Measurements from ENCODE around the gene ANK2. TPM values are rescaled to one million over a fixed set of nuclear protein-coding genes. Genes with fewer than 3 reads are reported as not detected.
"Not testable (repeated sequence)": the region's sequence is repeated elsewhere in the genome, so short reads cannot be mapped to it uniquely, and the experiment has no call there.

ANK2 gene
- total RNA-seq, 3 donors from 2014 or later: 0.27 to 0.63 (median 0.34) TPM

DNA sequence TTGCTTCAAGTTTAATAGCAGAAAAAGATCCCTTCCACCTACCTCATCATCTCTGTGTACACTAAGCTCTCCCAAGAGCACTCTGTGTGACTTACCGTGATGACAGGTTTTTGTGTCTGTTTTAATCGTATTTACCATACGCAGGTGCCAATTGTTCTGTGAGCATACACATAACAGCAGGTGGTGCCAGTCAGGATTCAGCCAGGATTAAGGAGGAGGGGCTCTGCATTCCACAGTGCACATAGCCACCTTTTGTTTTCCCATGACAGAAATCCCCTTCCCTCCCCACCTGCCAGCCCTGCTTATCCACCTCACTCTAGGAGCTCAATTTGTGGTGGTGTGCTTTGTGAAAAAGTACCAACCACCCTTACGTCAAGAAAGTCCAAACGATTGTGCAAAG, 14.8 kb downstream of the ANK2 start:
- H3K4me3 Mint-ChIP-seq: no peak overlapping the region
- H3K36me3 Mint-ChIP-seq (ENCODE audit: insufficient read depth): no peaks in the 10 kb centered on the region
- no peaks in the 10 kb centered on the region for H3K9me3 Mint-ChIP-seq
- H3K4me1 Mint-ChIP-seq (ENCODE audit: low read depth): no peaks in the 10 kb centered on the region
- ATAC-seq (no peak), DNase-seq (no peak)
- H3K27me3 Mint-ChIP-seq (ENCODE audit: low read depth): peaks cover 3% of the 10 kb centered on the region

DNA sequence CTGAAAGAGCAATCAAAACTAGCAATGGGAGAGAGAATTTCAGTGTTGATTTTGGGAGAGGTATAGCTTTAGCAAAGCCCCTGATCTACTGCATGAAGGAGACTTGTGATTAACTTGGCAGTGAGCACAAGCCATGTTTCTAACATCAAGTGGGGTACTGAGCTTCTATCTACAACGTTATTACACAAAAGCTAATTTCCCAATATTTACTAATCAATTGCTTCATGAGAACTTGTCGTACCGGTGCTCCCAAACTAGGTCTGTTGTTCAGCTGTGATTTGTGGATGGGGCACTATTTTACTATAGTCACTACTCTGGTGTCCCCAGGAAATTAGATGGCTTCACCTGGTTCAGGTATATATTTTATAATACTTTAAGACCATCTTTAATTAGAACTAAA, 16.2 kb downstream of the ANK2 start:
- H3K4me3 Mint-ChIP-seq: no peak overlapping the region
- DNase-seq: no peak
- ATAC-seq: no peak
- no peaks in the 10 kb centered on the region for H3K4me1 Mint-ChIP-seq (ENCODE audit: low read depth)
- peaks cover 3% of the 10 kb centered on the region for H3K27me3 Mint-ChIP-seq (ENCODE audit: low read depth)
- H3K36me3 Mint-ChIP-seq (ENCODE audit: insufficient read depth): no peaks in the 10 kb centered on the region
- no peaks in the 10 kb centered on the region for H3K9me3 Mint-ChIP-seq

DNA sequence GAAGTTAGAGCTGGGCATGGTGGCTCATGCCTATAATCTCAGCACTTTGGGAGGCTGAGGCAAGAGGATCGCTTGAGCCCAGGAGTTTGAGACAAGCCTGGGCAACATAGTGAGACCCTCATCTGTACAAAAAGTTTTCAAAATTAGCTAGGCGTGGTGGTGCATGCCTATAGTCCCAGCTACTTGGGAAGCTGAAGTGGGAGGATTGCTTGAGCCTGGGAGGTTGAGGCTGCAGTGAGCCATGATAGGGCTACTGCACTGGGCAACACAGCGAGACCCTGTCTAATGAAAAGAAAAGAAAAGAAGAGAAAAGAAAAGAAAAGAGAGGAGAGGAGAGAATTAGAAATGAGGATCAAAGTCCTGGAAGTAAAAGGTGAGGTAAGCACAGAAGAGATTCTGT, 19.3 kb downstream of the ANK2 start:
- ATAC-seq; H3K4me1 Mint-ChIP-seq (ENCODE audit: low read depth); H3K9me3 Mint-ChIP-seq; H3K4me3 Mint-ChIP-seq; H3K27me3 Mint-ChIP-seq (ENCODE audit: low read depth); DNase-seq; H3K36me3 Mint-ChIP-seq (ENCODE audit: insufficient read depth): not testable (repeated sequence)

DNA sequence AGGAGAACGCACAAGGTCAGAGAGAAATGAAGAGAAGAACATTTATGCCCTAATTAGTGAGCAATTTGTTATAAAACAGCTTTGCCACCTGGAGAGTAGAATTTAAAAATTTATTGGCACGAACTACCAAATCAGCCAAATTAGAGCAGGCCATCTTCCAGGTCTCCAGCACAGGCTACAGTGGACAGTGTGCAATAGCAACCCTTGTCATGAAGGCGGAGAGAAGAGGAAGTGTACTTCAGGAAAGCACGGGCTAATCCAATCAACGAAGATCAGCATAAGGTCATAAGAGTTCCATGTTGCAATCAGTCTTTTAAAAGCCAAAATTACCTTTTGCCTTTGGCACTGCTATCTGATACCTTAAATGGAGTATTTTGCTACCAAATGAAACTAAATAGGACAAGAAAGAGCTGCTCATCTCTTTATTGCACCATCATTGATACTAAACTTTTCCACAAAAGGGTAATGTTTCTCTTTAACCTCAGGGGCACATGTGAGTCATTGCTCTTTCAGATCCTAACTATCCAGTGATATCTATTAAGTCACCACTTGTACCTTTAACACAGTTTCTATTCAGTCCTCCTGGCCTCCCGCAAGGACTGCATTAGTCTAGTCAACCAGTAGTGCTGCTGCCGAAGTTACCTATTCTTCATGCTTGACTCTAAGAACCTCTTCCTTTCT, 19.9 kb downstream of the ANK2 start:
- Mint-ChIP-seq H3K4me3 (no peak overlapping the region), H3K27me3 (ENCODE audit: low read depth) (peaks cover 3% of the 10 kb centered on the region), H3K9me3 (no peaks in the 10 kb centered on the region), H3K36me3 (ENCODE audit: insufficient read depth) (no peaks in the 10 kb centered on the region), H3K4me1 (ENCODE audit: low read depth) (no peaks in the 10 kb centered on the region)
- ATAC-seq (no peak), DNase-seq (no peak)

DNA sequence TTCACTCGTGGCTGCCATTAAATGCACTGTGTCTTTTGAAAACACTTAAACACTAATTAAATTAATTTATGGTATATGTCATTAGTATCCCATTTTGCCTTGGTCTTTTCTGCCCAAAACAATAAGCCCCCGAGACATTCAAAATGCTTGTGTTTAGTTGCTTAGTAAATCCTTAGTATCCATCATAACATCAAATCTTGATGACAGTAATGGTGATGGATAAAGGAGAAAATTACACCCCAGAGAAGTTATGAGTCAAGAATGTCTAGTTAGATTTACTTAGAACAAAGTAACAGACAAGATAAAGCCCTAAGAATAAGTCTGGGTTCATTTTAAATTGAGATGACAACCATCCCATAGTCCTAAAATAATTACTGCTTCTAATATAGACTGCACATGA, 21.3 kb downstream of the ANK2 start:
- Mint-ChIP-seq H3K27me3 (ENCODE audit: low read depth) (peaks cover 3% of the 10 kb centered on the region), H3K4me3 (no peak overlapping the region), H3K4me1 (ENCODE audit: low read depth) (no peaks in the 10 kb centered on the region), H3K36me3 (ENCODE audit: insufficient read depth) (no peaks in the 10 kb centered on the region), H3K9me3 (no peaks in the 10 kb centered on the region)
- no peak for ATAC-seq
- no peak for DNase-seq

DNA sequence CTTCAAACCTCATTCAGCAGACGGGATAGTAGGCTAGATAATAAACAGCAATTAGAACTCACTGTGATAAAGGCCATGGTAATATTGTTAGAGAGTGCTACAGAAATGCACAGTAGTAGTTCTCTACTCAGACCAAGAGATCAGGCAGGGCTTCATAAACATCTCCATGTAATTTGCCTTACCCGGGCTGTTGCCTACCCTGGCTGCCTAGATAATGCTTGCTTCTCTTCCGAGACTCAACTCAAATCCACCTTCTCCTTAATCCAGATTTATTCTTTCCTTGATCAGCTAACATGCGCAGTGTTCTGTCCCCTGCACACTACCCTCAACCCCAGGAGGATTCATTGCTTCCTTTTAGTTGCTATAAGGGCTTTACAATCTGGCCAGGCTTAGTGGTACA, 21.8 kb downstream of the ANK2 start:
- Mint-ChIP-seq H3K4me1 (ENCODE audit: low read depth) (no peaks in the 10 kb centered on the region), H3K27me3 (ENCODE audit: low read depth) (peaks cover 3% of the 10 kb centered on the region), H3K36me3 (ENCODE audit: insufficient read depth) (no peaks in the 10 kb centered on the region), H3K9me3 (no peaks in the 10 kb centered on the region), H3K4me3 (no peak overlapping the region)
- ATAC-seq: no peak
- DNase-seq: no peak

DNA sequence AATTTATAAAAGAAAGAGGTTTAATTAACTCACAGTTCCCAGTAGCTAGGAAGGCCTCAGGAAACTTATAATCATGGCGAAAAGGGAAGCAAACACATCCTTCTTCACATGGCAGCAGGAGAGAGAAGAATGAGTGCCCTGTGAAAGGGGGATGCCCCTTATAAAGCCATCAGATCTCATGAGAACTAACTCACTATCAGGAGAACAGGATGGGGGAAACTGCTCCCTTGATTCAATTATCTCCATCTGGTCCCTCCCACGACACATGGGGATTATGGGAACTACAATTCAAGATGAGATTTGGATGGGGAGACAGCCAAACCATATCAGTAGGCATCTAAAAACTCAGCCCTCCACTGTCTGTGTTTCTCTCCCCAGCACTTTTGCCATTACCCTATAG, 22.4 kb downstream of the ANK2 start:
- no peak overlapping the region for H3K4me3 Mint-ChIP-seq
- no peaks in the 10 kb centered on the region for H3K4me1 Mint-ChIP-seq (ENCODE audit: low read depth)
- DNase-seq: no peak
- no peak for ATAC-seq
- no peaks in the 10 kb centered on the region for H3K36me3 Mint-ChIP-seq (ENCODE audit: insufficient read depth)
- H3K27me3 Mint-ChIP-seq (ENCODE audit: low read depth): peaks cover 2% of the 10 kb centered on the region
- H3K9me3 Mint-ChIP-seq: no peaks in the 10 kb centered on the region

DNA sequence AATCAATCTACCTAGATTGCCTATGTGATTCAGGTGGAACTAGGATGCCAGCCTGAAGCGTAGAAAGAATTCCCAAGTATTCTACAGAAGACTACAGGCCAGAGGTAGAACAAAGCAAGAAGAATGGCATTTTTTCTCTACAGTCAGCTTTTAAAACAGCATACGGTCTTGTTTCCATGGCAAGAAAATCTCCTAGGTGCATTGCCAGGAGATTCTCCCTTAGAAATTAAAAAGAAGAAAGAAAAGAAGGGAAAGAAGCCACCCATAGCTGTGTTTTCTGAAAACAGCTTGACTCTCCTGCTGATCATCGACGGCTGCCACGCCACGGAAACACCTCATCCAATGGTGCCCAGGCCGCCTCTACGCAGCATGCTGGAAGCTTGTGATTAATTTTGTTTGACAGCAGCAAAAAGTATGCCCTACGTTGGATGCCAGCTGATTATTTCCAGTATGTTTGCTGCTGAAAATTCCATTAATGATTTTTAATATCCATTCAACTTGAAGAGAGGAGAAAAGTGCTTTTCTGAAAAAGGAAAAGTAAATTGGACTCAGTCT, 24.1 kb downstream of the ANK2 start:
- Mint-ChIP-seq H3K4me1 (ENCODE audit: low read depth) (no peaks in the 10 kb centered on the region), H3K27me3 (ENCODE audit: low read depth) (no peaks in the 10 kb centered on the region), H3K9me3 (no peaks in the 10 kb centered on the region), H3K4me3 (no peak overlapping the region), H3K36me3 (ENCODE audit: insufficient read depth) (no peaks in the 10 kb centered on the region)
- DNase-seq (no peak), ATAC-seq (no peak)

DNA sequence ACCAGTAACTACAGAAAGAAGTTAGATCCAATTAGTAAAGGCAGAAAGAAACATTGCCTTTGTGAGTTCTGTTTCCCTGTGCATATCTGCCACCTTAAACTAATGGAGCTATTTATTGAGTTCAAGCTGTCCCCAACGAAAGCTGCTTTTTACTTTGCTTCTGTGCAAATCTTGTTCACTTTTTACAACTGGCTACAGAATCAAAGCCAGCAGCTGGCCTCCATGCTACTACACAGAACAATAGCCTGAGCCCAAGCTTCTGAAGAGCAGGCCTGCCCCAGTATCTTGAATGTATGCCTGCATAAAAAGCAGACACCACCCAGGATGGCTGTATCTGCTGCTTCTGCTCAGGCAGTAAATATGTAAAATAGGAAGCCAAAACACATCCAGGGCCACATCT, 28.1 kb downstream of the ANK2 start:
- Mint-ChIP-seq H3K36me3 (ENCODE audit: insufficient read depth) (no peaks in the 10 kb centered on the region), H3K4me1 (ENCODE audit: low read depth) (no peaks in the 10 kb centered on the region), H3K9me3 (no peaks in the 10 kb centered on the region), H3K27me3 (ENCODE audit: low read depth) (no peaks in the 10 kb centered on the region), H3K4me3 (no peak overlapping the region)
- DNase-seq (no peak), ATAC-seq (no peak)

DNA sequence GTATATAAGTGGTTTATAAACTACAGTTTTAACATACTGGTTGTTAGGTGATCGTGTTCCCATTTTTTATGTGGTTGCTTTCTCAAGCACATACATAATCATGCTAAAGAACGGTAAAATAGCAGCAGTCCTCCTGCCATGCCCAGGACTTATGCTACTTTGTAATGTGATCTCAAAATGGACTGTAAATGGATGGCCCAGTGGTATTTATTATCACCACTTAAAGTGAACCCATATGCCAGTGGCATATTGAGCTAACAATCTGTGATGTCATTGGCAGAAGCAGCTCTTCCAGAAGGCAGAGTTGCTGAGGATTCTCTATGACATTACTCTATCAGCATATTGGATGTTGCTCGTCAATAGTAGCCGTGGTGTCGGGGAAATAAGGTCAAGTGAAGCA, 28.6 kb downstream of the ANK2 start:
- Mint-ChIP-seq H3K4me3 (no peak overlapping the region), H3K4me1 (ENCODE audit: low read depth) (no peaks in the 10 kb centered on the region), H3K36me3 (ENCODE audit: insufficient read depth) (no peaks in the 10 kb centered on the region), H3K9me3 (no peaks in the 10 kb centered on the region), H3K27me3 (ENCODE audit: low read depth) (no peaks in the 10 kb centered on the region)
- DNase-seq (no peak), ATAC-seq (no peak)

DNA sequence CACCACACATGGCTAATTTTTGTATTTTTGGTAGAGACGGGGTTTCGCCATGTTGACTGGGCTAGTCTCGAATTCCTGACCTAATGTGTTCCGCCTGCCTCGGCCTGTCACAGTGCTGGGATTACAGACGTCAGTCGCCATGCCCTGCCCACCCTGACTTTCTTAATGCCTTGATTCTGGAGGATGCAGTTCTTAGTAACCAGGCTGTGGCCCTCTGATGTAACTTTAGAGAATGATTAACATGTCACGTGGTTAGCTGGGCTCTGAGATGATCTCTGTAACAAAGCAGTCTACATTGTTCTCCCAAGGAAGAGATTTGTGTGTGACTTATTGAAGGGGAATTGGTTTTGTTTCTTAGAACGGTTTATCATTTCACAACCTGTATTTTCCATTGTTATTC, 30.6 kb downstream of the ANK2 start:
- H3K4me1 Mint-ChIP-seq (ENCODE audit: low read depth): no peaks in the 10 kb centered on the region
- H3K4me3 Mint-ChIP-seq: no peak overlapping the region
- no peak for DNase-seq
- H3K27me3 Mint-ChIP-seq (ENCODE audit: low read depth): no peaks in the 10 kb centered on the region
- no peaks in the 10 kb centered on the region for H3K36me3 Mint-ChIP-seq (ENCODE audit: insufficient read depth)
- no peak for ATAC-seq
- no peaks in the 10 kb centered on the region for H3K9me3 Mint-ChIP-seq

DNA sequence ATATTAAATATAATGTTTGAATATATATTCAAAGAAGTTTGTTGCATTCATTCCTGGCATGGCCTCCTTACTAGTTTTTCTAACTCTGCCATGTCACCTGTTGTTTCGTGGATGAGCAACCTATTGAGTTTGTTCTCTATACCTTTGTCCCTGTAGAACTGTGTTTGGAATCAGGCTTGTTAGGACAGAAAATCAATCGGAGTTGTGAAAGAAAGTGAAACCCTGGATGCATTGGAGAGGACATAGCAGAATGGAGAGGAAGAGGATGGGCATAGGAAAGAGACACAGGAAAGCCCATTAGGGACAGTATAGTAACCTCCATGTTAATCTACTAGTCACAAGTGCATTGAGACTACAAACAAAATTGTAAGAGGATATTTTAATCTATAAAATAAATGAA, 31.2 kb downstream of the ANK2 start:
- no peaks in the 10 kb centered on the region for H3K9me3 Mint-ChIP-seq
- H3K36me3 Mint-ChIP-seq (ENCODE audit: insufficient read depth): no peaks in the 10 kb centered on the region
- ATAC-seq (no peak), DNase-seq (no peak)
- no peaks in the 10 kb centered on the region for H3K27me3 Mint-ChIP-seq (ENCODE audit: low read depth)
- no peaks in the 10 kb centered on the region for H3K4me1 Mint-ChIP-seq (ENCODE audit: low read depth)
- H3K4me3 Mint-ChIP-seq: no peak overlapping the region

DNA sequence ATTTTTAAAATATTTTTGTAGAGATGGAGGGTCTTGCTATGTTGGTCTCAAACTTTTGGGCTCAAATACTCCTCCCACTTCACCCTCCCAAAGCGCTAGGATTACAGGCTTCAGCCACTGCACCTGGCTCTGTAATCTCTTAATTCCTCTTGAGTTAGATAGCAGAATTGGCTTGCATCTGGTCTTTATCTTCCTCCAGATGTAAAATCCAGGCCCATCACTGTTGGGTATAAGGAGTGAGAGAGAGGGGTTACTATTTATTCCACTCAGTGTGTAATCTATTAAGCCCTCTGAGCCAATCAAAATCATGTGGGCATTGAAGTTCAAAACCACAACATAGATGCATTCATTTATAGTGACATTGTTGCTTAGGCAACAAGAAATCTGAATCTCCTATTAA, 33.9 kb downstream of the ANK2 start:
- no peaks in the 10 kb centered on the region for H3K4me1 Mint-ChIP-seq (ENCODE audit: low read depth)
- no peaks in the 10 kb centered on the region for H3K9me3 Mint-ChIP-seq
- no peaks in the 10 kb centered on the region for H3K36me3 Mint-ChIP-seq (ENCODE audit: insufficient read depth)
- H3K4me3 Mint-ChIP-seq: no peak overlapping the region
- no peaks in the 10 kb centered on the region for H3K27me3 Mint-ChIP-seq (ENCODE audit: low read depth)
- ATAC-seq (no peak), DNase-seq (no peak)

DNA sequence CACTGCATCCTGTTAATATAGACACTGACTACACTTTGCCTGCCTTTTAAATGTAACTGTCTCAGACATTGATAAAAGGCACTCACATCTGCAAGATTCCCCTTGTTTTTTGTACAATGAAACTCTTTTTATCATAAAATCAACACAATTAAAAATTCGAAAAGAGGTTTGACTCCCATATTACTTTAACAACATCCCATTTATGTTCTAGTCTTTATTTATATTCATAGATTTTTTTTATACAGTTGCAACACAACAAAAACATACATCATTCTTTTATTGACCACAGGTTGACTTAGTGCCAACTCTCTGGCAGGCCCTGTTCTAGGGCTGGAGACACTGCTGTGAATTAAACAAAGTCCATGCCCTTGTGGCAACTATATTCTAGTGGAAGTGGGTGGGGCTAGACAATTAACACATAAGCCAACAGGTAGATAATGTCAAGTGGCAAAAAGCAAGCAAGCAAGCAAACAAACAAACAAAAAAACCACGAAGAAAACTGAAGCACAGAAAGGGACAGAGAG, 36.8 kb downstream of the ANK2 start:
- H3K9me3 Mint-ChIP-seq: no peaks in the 10 kb centered on the region
- H3K27me3 Mint-ChIP-seq (ENCODE audit: low read depth): no peaks in the 10 kb centered on the region
- no peaks in the 10 kb centered on the region for H3K4me1 Mint-ChIP-seq (ENCODE audit: low read depth)
- DNase-seq (no peak), ATAC-seq (no peak)
- no peaks in the 10 kb centered on the region for H3K36me3 Mint-ChIP-seq (ENCODE audit: insufficient read depth)
- H3K4me3 Mint-ChIP-seq: no peak overlapping the region

DNA sequence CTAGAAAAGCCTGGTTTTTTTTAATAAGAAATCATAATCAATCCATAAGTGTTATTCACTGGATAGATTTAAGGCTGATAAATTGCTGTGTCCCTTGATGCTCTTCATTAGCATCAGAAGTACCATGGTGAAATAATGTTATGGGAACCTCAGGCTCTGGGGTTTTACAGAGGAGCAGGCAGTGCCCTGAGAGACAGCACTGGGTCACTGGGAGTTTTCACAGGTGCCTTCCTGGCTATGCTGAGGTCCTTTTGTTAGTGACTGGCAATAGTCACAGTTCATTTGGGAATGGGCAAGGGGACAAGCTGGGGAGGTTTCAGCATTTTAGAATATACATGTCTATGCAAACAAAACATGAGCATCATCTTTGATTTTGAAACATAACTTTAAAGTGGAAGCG, 38.6 kb downstream of the ANK2 start:
- Mint-ChIP-seq H3K4me1 (ENCODE audit: low read depth) (no peaks in the 10 kb centered on the region), H3K9me3 (no peaks in the 10 kb centered on the region), H3K4me3 (no peak overlapping the region), H3K36me3 (ENCODE audit: insufficient read depth) (no peaks in the 10 kb centered on the region), H3K27me3 (ENCODE audit: low read depth) (no peaks in the 10 kb centered on the region)
- ATAC-seq (no peak), DNase-seq (no peak)
